NCI-H1092 (cell line): Measurements from ENCODE around the gene DCX.
"Not testable (repeated sequence)": the region's sequence is repeated elsewhere in the genome, so short reads cannot be mapped to it uniquely, and the experiment has no call there.

Experiments
- DNase-seq: peaks from one replicate; lab custom pipeline; 2025; lab: John Stamatoyannopoulos, UW

Gene DCX

DNA sequence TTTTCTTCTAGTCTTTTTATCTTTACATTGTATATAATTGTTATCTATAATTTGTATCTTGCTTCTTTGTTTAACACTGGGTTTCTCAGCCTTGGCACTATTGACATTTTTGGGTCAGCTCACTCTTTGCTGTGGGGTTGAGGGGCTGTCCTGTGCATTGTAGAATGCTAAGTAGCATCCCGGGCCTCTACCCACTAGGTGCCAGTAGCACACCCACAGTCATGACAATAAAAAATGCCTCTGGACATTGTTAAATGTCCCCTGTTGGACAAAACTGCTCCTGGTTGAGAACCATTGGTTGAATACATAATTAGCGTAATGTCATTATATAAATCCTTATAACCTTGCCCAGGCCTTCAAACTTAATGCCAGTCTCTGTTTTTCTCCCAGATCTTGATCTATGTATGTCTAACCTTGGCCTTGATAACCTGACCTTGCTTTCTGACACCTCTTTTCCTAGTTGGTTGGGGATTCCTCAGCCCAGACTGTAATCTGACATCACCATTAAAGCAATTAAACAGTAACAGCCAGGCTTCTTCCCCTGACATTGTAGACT, 46.1 kb downstream of the DCX start:
- no peak for DNase-seq

DNA sequence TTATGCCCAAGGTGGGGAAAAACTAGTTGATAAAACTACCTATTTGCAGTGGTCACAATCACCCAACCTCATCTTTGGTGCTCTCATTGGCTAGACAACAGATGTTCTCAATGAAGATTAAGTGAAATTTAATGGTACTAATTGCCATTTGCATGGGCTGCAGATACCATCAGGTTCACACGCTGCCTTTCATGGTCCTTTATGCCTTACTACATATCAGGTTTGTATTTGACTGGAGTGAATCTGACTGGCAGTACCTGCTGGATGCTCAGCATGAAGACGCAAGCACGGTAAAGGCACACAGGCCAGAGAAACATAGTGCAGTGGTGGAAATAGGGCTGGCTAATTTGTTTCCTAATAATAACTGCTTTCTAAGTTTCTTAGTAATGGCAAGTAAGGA, 48.3 kb downstream of the DCX start:
- no peak for DNase-seq

DNA sequence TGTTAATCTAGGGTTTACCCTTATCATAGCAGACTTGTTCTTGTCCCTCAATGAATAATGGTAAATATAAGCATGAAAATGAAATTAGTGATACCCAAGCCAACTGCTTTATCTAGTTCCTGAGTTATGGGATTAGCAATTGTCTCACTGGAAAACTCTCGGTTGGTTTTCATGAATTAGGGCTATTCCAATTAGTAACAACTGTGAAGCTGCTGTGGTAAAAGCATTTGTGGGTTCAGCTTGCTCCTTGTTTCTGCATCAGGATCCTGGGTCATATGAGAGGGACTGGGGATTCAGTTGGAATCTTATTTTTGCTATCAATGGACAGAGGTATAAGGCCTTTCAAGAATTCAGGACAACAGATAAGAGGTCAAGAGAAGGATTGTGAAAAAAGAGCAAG, 50.2 kb downstream of the DCX start:
- no peak for DNase-seq

DNA sequence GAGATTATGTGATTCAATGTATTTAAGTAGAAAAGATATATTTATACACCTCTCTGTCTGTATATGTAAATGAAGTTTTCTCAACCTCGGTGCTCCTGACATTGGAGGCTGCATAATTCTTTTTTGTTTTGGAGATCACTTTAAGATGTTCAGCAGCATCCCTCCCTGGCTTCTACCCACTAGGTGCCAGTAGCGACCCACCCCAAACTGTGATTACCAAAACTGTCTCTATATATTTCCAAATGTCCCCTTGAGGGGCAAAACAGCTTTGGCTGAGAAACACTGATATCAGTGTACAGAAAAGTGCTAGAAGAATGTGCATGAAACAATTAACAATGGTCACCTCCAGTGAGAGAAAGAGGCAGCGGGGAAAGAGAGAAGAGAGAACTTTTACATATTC, 51.2 kb downstream of the DCX start:
- DNase-seq = no peak

DNA sequence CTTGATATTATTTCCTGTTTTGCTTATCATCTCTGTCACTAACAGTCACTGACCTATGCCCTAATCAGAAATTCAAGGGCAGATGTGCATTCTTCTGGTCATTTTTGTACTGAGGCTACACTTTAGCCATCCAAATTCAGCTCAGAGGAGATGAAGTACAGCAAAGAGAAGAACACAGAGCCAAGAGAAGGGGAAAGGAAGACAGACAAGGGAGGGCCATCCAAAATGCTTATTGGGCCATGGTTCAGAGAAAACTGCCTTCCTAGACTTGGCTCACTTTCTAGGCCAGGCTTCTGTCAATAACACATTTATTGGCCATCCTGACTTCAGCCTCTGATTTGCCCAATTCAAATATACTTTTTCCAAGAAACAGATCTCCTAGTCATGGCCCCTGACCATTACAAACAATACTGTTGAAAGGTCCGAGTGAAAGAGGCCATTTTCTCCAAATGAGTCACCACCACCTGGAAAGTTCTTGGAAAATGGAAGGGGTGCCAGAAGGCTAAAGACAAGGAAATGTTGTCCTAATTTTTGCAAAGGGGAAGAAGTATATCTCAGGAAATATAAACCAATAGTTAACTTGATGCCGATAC, 56.4 kb downstream of the DCX start:
- no peak for DNase-seq

DNA sequence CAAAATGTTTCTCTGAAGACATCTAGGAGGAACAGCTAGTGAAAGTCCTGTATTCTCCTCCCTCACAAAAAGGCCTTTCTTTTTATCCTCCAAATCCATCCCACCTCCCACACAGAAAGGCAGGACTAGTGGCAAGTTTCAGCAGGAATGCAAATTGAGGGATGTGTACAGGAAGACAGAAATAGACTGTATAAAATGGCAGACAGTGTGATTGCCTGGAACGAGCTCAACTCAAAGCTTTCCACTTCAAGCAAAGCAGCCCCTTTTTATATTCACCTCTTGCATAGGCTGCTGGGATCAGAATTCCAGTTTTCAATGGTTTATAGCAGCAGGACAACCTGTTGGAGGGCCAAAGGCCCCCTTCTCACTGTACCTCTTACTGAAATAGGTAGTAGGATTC, 57.5 kb downstream of the DCX start:
- DNase-seq = no peak

DNA sequence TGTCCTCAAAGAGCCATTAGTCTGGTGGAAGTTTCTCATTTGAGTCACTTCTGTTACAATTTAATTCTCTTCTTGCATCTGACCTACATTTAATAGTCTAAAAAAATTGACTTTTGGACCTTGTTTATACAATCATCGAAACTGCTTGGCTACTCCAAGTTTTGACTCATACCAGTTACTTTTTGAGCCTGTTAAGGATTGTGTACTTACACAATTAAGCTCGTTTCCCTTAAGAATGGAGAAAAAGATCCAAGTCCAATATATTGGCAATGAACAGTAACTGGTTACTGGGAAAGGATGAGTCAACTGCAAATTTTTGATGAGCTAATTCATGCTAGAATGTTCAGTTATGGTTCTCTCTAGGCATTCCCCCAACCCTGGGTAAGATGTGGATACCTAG, 58.2 kb downstream of the DCX start:
- no peak for DNase-seq

DNA sequence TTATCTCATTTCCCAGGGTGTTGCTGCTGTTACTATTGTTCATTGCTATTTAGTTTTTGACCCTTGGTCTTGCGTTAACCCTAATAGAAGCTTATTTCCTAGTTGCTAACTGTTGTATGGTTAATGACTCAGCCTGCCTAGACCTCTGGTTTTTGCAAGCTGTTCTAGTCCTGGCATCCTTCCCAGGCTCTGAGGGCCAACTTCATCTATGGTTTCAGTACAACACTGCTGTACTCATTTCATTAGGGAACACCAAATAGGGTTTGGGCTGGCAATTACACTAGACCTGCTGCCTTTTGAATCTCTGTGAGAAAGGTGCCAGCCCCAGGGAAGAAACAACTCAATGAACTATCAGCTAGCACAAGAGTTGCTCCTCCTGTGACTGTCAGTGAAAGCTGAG, 59.6 kb downstream of the DCX start:
- peak; percentile 86 for DNase-seq

DNA sequence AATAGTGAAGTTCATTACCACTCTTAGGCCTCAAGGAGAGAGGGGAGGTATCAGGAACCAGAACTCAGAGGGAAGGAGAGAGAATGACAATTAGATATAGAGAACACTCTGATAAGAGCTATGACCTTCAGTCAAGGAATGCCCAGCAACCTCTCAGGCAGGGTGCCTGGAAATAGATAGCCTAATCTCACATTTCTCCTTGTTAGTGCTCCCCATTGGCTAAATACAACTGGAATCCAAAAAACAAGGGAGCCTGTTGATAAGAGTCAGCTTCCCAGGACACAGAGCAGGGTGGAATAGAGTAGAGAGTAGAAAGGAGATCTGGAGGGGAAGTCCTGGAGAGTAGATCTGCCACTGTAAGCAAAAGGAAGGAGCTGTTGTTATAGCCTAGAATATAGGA, 62.1 kb downstream of the DCX start:
- DNase-seq = no peak

DNA sequence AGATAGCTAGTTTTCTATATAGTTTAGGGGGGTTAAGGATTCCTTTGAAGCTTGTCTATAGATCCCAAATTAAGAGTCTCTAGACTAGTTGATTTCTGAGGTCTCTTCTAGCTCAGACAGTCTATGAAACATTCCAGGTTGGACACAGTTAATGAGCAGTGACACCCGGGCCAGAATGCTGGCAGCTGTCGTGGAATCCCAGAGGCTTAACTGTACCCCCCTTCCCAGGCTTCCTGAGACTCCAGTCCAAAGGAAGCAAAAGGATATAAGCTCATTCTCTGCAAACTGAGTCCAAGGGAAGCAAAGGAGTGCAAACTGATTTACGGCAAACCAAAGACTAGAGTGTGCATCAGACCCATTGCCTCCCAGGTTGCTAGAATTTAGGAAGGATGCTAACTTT, 62.9 kb downstream of the DCX start:
- DNase-seq = no peak

DNA sequence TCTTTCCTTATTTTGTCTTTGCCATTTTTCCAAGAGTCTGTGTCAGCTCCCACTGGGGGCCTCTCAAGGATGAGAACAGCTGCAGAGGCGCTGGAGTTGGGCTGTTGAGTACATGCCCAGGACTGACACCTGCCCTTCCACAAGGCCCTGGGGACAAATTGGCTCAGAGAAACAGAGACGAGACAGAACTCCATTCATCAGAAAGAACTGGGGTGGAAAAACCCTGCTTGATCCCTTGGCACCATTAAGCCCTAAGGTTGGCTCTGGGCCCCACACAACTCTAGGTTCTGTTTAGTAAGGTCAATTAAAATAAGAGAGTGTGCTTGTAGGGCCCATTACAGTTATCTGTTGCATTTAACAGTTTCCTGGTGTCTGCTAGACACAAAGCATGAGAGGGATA, 63.6 kb downstream of the DCX start:
- DNase-seq = peak; percentile 85

DNA sequence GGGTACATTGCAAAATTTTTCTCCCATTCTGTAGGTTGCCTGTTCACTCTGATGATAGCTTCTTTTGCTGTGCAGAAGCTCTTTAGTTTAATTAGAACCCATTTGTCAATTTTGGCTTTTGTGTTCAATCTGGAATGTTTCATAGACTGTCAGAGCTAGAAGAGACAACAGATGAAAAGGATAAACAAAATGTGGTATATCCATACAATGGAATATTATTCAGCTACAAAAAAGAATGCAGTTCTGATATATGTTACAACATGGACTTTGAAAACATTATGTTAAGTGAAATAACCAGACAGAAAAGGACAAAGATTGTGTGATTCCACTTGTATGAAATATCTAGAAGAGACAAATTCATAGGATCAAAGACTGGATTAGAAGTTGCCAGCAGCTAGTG, 65.8 kb downstream of the DCX start:
- DNase-seq = not testable (repeated sequence)

DNA sequence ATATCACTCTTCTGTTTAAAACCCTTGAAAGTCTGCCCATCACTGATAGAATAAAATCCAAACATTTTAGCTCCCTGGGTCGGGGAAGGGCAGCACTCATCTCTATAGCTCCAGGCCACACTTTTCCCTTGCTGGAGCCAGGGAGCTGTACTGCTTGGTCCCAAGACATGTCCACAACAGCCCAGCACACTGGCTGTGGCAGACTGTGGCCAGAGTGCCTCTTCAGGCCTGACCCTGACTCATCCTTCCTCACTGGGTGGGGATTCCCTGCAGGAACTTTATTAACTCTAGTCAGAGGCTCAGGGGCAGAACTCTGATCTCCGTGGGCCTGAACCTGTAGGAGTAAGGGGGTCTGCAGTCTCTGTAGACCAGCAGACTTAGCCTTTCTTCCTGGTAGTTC, 71.9 kb downstream of the DCX start:
- DNase-seq = no peak

DNA sequence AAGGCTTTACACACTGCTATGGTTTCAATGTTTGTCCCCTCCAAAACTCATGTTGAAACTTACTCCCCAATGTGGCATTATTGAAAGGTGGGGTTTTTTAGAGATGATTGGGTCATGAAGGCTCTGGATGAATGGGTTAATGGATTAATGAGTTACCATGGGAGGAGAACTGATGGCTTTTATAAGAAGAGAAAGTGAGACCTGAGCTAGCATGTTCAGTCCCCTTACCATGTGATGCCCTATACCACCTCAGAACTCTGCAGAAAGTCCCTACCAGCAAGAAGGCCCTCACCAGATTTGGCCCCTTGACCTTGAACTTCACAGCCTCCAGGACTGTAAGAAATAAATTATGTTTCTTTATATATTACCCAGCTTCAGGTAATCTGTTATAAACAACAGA, 72.8 kb downstream of the DCX start:
- no peak for DNase-seq

DNA sequence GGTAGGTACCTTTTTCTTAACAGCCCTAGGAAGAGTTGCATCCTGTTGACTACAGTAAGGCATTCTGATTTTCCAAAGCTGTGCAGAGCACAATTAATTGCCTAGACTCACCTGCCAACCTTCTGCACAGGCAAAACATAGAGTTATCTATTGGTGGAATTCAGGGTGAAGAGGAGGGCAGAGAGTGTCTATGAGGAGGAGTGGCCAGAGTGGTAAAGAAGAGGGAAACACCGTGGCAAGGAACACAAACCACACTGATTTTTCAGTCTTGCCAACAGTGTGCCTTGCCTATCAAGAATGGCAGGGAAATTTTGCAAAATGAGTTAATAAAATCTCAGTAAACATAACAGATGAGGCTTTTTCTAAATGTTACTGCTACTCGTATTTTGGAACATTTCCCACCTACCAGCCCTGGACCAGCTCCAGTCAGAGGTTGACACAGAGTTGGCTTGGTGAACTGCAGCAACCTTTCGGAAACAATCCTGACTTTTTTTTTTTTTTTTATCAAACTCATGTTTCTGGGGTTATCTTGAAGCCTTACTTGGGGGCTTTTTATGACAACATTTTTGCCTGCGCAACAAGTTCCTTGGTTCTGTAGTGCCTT, 73.8 kb downstream of the DCX start:
- DNase-seq = no peak

DNA sequence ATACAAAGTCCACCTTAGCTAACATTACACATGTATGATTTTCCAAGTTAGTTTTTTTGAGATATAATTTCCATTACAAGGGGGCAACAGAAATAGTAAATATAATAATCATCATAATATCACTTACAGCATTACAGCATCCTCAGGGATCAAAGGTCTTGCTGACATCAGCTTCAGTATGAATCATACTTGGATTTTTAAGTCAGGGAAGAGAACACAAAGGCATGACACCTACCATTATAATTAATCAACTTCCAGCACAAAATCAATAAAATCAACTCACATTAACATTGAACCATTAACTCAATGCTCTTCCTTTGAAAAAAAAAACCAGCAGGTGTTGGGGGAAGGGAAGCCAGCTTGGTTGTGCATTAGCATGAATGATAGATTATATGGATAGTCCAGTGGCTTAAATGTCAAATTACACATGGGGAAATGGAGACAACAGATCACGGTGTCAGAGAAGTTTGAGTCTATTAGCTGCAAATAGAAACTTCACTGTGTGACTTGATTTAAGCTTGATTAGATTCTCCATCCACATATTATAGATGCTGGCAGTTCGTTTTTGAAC, 74.8 kb downstream of the DCX start:
- DNase-seq = no peak

DNA sequence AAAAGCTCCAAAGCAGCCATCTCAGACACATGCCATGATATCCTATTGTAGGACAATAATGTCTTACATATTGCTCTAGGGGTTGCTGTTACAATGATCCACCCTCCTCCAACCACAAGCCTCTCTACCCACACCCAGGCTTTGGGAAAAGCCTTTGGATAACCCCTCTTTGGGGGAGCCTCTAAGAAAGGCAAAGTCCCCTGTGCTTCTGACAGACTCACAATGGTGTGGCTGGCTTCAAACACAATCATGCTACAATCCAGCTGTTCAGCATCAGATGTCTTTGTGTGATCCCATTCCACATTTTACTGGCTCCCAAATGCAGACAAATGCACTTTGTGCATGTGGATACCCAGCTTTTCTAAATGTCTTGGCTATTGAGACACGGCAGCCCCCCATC, 75.9 kb downstream of the DCX start:
- no peak for DNase-seq

DNA sequence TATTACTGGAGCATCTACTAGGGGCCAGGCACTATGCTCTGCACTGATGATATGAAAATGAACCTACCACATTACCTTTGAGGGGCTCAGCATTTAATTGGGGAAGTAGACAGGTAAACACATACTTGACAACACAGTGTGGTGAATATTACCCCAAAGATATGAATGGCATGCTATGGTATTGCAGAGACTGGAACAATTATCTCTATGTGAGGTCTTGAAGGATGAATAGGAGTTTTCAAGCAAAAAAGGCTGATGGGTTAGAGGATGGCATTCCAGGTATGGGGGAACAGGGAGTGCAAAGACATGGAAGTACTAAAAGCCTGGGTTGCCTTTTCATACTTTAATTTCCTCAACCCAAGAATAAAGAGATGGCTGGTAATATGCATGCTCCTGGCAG, 82.6 kb downstream of the DCX start:
- no peak for DNase-seq

DNA sequence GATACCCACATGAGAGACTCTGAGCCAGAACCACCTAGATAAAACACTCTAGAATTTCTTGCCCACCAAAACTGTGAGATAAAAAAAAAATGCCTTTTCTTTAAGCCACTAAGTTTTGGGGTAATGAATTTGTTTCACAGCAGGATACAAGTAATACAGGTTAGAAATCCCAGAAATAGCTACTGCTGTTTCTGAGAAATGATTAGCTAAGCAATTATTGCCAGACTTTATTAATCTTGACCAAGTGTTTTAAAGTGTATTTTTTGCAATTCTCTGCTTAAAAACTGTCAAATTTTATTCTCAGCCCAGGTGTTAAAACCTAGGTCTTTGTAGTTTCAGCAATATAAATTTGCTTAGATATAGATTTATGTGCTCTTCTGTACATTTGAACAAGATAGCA, 83.1 kb downstream of the DCX start:
- DNase-seq = no peak

DNA sequence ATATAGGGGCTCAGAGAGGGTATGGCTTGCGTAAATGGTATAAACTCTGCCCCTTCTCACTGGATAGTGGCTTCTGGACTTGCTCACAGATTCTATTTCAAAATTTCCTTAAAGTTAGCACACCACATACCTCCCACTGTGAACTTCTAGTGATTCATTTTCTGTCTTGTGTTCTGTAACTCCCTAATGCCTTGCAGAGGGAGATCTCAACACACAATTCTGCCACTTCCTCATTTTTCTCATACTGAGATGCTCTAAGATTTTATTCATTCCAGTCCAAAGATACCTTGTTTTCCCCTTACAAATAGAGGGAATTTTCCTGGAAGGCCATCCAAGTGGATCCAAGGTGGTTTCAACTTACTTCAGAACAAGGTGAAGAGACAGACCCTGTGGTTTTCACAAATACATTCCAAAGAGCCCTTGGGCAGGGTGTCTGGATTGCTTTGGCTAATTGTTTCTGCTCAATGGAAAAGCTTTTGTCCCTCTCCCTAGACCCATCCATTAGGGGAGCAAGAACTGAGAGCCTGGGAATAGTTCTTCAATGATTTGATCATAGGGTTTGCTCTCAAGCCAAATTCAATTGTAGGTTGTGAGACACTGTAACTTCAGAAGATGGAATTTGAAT, 89.6 kb downstream of the DCX start:
- DNase-seq = no peak

DNA sequence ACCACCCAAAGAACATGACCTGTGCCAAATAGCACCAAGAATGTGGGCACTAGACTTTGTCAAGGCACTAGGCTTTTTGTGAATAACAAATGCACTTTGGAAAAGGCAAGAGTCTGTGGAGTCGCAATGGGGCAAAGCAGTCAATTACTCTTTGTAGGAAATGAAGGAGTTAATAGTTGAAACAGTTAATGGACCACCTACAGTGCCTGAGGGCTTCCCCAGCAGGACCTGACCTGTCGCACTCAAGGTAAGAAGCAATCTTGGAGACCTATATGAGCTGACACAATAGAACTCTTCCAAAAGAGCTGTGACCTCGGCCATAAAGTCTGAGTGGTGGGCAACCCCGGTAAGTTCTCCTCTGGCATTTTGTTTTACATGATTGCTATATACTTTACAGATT, 92.5 kb downstream of the DCX start:
- no peak for DNase-seq

DNA sequence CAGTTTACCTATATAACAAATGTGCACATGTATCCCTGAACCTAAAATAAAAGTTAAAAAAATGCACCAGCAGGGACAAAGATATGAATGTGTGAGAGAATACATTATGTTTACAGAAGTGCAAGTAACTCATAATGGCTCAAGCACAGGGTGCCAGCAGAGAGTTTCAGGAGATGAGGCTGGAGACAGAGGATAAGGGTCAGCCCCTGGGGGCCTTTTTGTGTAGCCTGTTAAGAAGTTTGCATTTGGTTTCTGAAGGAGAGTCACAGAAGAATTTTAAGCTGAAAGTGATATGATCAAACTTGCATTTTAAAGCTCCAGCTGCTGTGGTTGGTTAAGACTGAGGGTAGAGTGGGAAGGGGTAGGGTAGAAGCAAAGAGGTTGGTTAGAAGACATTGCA, 93.1 kb downstream of the DCX start:
- no peak for DNase-seq

DNA sequence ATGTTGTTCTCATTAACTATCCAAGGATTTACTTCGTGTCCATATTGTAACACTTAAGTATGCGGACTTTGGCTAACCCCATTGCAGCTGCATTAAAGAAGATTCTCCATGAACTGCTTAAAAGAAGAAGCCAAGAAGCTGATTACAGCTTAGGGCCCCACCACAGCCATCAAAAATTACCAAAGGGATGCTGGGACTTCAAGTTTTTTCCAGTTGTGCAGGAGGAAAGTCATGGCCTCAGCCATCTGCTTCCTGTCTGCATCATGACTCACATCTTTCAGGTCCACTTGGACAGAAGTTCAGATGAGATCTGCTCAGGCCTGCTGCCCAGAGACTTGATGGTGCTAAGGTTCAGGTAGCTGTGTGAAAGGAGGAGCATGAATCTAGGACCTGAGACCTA, 102.9 kb downstream of the DCX start:
- no peak for DNase-seq
